Fibroblast of skin of back (primary cell): Measurements from ENCODE around the gene PTCH1.

Source experiments
- DNase-seq: peaks from one replicate; pipeline ENCODE4 v3.0.0-alpha.2; 2013

The PTCH1 gene

GRCh38 chr9:95462249-95463147 is 54.3 kb downstream of the PTCH1 start:
- DNase-seq: peak; percentile 85

DNA sequence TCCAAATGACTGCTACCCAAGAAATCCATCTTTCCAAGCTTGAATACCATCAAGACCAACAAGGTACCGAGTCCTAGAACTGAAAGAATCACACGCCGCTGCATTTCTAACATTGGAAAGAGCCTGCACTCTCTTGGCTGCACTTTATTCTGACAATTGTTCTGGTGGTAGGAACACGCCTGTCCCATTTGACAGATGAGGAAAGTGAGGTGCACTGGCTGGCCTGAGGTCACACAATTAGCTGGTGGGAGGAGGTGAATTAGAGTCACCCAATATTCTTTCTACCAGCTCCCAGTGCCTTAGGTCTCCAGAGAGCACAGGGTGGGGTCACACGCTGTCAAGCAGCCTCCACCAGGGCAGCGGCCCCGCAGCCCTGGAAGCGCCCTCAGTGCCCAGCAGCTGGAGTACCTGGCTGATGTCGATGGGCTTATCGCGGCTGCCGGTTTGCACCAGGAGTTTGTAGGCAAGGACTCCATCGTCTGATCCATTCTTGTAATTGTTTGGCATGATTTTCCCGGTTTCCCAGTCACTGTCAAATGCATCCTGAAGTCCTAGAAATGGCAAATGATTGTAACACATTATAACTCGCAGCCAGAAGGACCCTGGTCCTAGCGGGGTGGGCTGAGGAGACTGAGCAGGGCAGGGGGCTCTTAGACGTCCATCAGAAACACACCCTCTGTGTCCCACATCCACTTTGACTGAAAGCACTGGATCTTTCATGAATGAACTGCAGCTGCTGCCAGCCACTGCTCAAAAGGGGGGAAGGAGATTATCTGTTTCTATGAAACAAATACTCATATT is 55.1 kb downstream of the PTCH1 start:
- no peak for DNase-seq

GRCh38 chr9:95460518-95461164 is 56.1 kb downstream of the PTCH1 start:
- DNase-seq: peak; percentile 20

GRCh38 chr9:95459851-95460517 is 56.8 kb downstream of the PTCH1 start:
- DNase-seq: no peak

DNA sequence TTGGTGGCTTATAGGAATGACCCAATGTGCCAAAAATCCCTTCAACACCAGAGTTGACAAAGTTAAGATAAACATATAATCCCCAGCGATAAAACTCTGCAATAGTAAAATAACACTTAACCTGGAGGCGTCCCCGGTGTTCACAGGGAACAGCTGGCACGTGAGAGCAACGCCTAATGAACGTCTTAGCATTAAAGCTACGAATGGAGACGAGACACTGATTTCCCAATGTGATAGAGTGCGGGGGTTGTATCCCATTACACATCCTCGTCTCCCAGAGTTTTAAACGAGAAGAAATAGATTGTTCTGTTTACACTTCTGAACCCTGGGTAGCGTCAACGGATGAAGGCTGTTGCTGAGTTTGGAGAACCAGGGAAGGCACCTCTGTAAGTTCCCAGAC is 57.6 kb downstream of the PTCH1 start:
- no peak for DNase-seq

GRCh38 chr9:95458666-95459065 is 58.1 kb downstream of the PTCH1 start:
- no peak for DNase-seq

DNA sequence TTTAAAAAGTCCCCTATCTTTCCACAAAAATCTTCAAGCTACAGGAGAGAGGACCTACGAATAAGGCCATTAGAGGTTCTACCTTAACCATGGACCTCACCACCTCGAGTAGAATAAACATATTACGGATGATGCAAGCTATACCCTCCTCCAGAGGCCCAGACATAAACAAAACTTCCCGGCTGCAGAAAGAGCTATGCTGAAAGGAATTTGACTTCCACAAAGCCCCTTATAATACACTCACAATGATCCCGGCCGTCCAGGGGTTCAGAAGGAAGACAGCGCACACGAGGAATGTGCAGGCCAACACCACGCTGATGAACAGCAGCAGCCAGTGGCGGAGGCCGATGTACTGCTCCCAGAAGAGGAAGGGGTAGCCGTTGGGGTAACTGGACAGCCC is 59.0 kb downstream of the PTCH1 start:
- DNase-seq: peak; percentile 16

- DNase-seq: no peak
Measured at GRCh38 chr9:95455714-95456113, 61.1 kb downstream of the PTCH1 start.

GRCh38 chr9:95452176-95452575 is 64.6 kb downstream of the PTCH1 start:
- no peak for DNase-seq

GRCh38 chr9:95451065-95451426 is 65.7 kb downstream of the PTCH1 start:
- no peak for DNase-seq

DNA sequence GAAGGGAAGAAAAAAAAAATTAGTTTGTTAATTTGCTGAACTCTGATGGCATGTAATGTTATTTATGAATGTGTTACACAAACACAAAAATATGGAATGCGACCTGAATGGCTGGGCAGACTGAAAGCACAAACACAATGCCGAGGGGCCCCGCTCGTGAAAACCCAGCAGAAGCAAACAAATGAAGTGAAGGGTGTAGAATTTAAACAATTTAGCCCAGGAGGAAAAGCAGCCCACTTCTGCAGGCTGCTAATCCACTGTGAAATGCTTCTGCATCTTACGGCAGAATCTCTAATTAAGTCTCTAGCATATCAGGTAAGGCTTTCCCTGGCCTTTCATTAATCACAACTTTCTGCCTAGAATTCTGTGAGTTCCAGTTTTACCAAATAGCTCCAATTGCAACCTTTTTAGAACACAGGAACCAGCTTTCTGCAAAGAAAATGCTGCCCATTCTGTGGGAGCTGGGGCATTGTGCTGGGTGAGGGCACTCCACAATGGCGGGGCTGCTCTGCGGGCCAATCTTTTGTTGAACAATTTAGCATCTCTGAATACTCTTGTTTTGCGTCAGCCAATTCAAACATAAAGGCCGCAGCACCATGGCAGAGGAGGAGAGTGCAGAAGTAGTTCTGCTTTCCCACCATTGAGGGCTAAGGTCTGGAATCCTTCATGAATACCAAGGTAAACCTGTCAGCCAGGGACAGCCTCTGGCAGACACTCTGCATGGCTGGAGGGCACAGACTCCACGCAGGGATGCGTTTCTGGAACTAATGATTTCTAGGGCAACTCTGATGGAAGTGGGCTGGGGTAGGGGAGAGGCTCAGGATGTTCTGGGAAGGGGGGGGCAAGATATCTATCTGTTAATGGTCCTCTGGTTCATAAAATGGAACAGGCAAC is 66.4 kb downstream of the PTCH1 start:
- no peak for DNase-seq

DNA sequence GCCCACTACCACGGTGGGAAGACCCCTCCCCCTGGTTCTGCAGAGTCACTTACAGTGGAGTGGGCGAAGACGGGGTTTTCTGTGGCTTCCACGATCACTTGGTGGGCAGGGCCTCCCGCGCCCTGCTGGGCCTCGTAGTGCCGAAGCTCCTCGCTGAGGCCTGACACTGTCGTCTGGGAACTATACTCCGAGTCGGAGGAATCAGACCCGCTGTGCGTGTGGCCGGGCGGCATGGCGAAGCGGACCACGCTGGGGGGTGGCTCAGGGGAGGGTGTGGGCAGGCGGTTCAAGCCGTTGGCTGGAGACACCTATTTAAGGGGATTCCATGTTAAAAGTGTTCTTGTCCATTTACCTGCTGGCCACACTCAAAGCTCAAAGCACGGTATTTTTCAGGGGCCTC is 67.8 kb downstream of the PTCH1 start:
- DNase-seq: no peak

- DNase-seq: no peak
Measured at GRCh38 chr9:95447660-95448420, 68.9 kb downstream of the PTCH1 start.

GRCh38 chr9:95446984-95447383 is 69.8 kb downstream of the PTCH1 start:
- no peak for DNase-seq

GRCh38 chr9:95446259-95446658 is 70.5 kb downstream of the PTCH1 start:
- no peak for DNase-seq

- DNase-seq: no peak
Measured at GRCh38 chr9:95444160-95444559, 72.6 kb downstream of the PTCH1 start.

DNA sequence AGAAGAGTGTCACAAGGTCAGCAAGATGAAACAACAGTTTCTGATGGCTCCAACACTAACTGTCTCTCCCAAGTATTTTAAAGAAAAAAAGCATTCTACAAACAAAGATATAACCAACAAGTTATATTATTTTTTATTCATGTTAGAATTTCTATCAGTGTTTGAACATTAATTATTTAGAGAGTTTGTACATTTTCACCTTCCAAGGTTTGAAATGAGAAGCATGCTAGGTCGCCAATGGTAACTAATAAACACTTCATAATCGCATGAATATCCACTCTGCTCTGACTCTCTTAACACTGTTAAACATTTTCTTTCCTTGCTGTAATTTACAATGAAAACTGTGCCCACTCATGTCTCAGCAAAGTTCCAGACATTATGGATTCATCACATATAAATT is 73.5 kb downstream of the PTCH1 start:
- DNase-seq: no peak

GRCh38 chr9:95441081-95441480 is 75.7 kb downstream of the PTCH1 start:
- DNase-seq: no peak

GRCh38 chr9:95440447-95440846 is 76.3 kb downstream of the PTCH1 start:
- no peak for DNase-seq

- no peak for DNase-seq
Measured at GRCh38 chr9:95438561-95439357, 78.0 kb downstream of the PTCH1 start.
